Superior temporal gyrus (tissue), 1 donor: ENCODE measurements around the gene XXYLT1.
"Not testable (repeated sequence)": the region's sequence is repeated elsewhere in the genome, so short reads cannot be mapped to it uniquely, and the experiment has no call there.

Source experiments
- DNase-seq: peaks from one replicate; pipeline ENCODE4 v3.0.0-alpha.2; 2016; ENCODE audit errors: extremely low spot score

The XXYLT1 gene

DNA sequence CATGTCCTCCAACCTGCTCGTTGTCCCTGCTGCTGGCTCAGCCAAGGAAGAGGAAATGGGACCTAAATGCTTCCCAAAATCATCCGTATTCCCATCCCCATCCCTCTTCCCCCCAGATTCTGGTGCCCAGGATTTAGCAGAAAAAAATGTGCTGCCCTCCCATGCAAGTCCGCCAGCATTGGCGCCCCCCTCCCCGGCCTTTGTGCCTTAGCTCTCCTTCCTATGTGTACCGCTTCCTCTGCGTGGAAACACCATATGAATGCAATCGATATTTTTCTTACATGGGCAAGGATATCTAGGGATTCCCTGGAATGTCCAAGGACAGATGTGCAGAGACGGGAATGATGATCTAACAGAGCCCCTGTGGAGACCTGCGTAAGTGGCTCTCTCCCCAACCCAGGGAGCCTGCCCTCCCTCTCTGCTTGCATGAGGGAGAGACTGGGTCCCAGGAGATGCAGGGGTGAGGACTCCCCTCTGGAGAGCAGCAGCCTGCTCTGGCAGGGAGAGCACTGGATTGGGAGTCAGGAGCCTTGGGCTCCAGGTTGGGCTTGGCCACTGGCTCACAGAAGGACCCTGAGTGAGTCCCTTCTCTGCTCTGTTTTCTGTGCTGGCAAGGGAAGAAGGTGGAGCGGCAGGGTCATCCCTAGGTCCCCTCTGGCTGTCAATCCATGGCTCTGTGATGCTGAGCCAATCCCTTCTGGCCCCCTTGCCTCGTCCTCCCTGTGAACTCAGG is 227.2 kb downstream of the XXYLT1 start:
- DNase-seq, result no peak

- no peak for DNase-seq
Measured at GRCh38 chr3:195042743-195043606, 228.0 kb downstream of the XXYLT1 start.

DNA sequence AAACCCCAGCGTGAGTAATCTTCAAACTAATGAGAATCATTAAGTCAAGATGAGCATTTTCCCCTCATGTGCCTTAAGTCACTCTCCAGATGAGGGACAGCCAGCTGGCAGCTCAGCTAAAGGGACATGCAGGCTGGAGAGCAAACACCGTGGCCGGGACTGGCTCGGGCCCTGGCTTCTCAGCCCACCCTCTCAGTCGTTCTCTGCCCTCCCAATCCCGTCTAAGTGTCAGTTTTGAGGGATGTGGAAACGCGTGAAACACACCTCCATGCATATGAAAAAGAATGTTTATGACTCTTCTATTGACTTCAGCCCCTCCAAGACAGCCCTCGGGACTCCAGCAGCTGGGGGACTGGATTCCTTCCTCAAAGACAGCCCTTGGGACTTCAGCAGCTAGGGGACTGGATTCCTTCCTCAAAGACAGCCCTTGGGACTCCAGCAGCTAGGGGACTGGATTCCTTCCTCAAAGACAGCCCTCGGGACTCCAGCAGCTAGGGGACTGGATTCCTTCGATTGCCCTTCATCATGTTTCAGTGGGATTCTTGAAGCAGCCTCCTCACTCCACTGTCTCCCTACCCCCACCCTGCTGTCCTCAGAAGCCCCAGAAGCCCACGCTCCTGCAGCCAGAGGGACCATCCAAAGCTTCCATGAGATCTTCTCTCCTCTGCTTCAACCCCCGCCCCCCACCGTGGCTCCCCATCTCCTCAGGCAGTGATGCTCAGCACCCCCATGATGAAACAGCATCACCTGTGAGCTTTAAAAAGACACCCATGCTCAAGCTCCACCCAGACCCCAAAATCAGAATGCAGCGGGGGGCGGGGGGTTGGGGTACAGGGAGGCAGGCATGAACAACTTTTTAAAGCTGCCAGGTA is 228.9 kb downstream of the XXYLT1 start:
- DNase-seq, result no peak

DNA sequence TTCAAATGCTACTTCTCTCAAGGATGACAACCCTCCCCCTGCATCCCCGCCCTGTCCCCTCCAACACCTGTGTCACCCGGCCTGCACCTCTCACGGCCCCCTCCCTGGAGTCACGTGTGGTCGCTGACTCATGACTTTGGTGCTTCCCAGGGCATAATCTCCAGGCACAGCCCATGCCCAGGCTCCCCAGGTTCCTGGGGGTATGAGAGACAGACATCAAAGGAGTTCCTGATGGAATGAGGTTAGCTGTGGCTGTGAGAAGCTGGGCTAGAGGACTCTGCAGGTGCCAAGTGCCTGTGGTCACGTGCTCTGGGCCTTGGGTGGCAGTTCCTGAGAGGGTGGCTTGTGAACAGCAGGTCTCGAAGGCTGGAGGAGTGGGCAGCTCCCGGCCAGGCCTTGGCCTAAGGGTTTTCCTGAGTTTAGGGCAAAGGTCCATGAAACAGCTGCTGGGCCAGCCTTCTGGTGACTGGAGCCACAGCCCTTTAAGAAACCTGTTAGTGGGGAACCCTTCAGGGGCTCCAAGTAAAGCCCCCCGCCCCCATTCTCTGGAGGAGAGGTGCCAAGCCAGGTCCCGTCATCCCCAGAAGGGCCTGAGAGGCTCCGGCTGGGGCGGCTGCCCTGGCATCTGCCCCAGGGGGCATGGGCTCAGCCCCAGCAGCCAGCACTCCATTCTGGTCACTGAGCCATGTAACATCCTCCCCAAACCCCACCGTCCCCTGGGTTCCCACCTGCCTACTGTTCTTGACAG is 230.0 kb downstream of the XXYLT1 start:
- DNase-seq, result no peak

DNA sequence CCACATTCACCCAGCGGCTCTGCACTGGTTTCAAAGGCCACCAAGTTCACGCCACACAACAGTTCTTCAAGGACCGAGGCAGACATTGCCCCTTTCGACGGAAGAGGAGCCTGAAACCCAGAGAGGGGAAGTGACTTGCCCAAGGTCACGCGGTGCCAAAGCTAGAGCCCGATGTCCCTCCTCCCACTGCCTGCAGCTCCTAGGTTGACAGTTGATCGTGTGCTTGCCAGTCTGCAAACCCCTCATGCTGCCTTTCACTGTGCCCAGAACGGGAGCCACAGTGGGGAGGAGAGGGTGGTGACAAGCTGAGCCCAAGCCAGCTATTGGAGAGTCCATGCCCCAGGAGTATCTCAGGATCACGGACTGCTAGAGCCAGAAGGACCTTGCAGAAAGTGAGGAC is 230.9 kb downstream of the XXYLT1 start:
- DNase-seq, result no peak

DNA sequence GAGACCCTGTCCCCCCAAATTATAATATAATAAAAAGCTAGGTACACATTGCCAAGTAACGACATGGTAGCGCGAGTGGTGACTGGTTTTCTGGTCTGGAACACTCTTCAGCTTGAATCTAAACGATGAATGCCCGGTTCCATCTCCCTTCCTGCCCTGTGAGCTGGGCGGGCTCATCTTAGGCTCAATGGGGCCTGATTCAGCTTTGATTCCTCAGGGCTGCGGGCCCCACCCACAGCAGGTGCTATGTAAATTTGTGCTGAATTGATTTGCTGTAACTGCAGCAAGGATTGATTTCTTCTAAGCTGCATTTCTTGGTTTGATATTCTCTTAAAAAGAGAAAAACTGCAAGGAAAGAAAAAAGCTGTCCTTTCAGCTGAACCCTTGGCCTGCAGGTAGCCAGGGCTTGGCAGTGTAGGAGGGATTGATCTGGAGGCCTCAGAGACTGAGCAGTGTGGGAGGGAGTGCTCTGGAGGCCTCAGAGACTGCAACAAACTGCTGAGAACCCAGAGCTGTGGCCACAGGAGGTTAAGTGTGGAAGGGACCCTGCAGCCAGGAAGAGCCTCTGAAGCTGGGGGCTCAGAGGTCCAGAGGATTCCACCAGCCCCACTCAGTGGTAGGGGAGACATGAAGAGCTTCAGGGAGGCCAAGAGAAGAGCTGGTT is 231.6 kb downstream of the XXYLT1 start:
- DNase-seq, result no peak

DNA sequence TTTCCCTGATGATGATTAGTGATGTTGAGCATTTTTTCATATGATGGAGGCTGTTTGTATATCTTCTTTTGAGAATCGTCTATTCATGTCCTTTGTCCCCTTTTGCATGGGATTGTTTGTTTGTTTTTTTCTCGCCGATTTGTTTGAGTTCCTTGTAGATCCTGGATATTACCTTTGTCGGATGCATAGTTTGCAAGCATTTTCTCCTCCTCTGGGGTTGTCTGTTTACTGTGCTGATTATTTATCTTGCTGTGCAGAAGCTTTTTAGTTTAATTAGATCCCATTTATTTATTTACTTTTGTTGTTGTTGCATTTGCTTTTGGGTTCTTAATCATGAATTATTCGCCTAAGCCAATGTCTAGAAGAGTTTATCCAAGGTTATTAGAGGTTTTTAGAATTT is 232.8 kb downstream of the XXYLT1 start:
- DNase-seq, result no peak

- DNase-seq, result not testable (repeated sequence)
Measured at GRCh38 chr3:195037586-195037985, 233.4 kb downstream of the XXYLT1 start.

GRCh38 chr3:195036974-195037373 is 234.0 kb downstream of the XXYLT1 start:
- no peak for DNase-seq

DNA sequence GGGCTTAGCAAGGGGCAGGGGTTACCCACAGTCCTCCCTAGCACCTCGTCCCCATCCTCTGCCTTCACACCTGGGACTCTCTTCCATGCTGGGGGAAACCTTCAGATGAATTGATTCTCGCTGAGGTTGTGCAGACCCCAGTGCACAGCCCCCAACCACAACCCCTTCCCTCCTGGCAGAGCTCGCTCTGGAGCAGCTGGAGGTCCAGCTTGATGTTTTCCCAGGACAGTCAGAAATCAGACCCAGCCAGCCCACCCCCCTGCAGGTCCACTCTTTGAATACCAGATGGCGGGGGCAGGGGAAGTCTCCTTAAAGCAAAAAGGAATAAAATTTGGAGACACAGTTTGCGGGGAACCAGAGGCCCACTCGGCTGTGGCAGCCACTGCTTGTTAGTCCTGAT is 234.4 kb downstream of the XXYLT1 start:
- no peak for DNase-seq

GRCh38 chr3:195036203-195036505 is 234.8 kb downstream of the XXYLT1 start:
- DNase-seq, result no peak

- DNase-seq, result no peak
Measured at GRCh38 chr3:195035345-195036202, 235.4 kb downstream of the XXYLT1 start.

GRCh38 chr3:195034541-195034940 is 236.4 kb downstream of the XXYLT1 start:
- no peak for DNase-seq

DNA sequence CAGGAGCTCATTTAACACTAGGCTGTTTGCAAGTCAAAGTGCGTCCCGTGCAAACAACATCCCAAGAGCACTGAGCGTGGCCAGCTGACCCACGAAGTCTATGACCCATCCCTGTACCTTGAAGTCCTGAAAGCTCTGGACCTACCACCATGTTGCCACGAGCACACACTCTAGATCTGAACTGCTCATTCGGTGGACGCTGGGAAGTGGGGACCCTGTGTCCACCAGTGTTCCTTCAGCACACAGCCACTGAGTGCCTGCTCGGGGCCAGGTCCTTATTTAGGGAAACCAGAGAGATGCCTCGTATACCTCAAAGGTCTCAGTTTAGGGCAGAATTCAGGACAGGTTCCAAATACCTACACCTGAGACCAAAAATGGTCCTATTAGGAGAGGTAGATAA is 236.9 kb downstream of the XXYLT1 start:
- DNase-seq, result no peak

- no peak for DNase-seq
Measured at GRCh38 chr3:195033531-195034091, 237.3 kb downstream of the XXYLT1 start.

GRCh38 chr3:195032955-195033354 is 238.0 kb downstream of the XXYLT1 start:
- no peak for DNase-seq

GRCh38 chr3:195032106-195032759 is 238.7 kb downstream of the XXYLT1 start:
- DNase-seq, result no peak

- no peak for DNase-seq
Measured at GRCh38 chr3:195031574-195032003, 239.4 kb downstream of the XXYLT1 start.

DNA sequence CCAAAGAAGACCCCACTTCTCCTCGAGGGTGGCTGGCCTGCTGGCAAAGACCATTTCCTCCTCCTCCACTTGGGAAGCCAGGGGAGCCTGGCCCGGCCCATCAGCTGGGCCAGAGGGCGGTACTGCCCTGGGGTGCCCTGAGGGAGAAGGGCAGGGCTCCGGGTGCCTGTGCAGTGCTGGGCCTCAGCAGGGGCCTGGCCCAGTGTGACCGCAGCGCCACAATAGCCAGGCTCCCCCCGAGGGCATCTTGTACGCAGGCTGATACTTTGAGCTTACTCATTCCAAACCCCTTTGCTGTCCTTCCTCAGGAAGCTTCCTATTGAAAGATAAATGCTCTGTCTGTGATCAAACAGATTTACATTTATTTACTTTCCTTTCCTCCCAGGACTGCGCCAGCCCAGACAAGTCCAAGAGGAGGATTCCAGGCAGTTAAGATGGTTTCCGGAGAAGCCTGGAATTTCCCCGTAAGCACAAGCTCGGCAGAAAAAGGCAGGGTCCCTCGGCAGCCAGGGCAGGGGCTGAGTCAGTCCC is 240.1 kb downstream of the XXYLT1 start:
- DNase-seq, result no peak
